ENCODE results near the gene CDAN1.
"Not testable (repeated sequence)": the region's sequence is repeated elsewhere in the genome, so short reads cannot be mapped to it uniquely, and the experiment has no call there.

CDAN1 gene, protein sequence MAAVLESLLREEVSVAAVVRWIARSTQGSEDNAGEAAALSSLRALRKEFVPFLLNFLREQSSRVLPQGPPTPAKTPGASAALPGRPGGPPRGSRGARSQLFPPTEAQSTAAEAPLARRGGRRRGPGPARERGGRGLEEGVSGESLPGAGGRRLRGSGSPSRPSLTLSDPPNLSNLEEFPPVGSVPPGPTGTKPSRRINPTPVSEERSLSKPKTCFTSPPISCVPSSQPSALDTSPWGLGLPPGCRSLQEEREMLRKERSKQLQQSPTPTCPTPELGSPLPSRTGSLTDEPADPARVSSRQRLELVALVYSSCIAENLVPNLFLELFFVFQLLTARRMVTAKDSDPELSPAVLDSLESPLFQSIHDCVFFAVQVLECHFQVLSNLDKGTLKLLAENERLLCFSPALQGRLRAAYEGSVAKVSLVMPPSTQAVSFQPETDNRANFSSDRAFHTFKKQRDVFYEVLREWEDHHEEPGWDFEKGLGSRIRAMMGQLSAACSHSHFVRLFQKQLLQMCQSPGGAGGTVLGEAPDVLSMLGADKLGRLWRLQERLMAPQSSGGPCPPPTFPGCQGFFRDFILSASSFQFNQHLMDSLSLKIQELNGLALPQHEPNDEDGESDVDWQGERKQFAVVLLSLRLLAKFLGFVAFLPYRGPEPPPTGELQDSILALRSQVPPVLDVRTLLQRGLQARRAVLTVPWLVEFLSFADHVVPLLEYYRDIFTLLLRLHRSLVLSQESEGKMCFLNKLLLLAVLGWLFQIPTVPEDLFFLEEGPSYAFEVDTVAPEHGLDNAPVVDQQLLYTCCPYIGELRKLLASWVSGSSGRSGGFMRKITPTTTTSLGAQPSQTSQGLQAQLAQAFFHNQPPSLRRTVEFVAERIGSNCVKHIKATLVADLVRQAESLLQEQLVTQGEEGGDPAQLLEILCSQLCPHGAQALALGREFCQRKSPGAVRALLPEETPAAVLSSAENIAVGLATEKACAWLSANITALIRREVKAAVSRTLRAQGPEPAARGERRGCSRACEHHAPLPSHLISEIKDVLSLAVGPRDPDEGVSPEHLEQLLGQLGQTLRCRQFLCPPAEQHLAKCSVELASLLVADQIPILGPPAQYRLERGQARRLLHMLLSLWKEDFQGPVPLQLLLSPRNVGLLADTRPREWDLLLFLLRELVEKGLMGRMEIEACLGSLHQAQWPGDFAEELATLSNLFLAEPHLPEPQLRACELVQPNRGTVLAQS

DNA sequence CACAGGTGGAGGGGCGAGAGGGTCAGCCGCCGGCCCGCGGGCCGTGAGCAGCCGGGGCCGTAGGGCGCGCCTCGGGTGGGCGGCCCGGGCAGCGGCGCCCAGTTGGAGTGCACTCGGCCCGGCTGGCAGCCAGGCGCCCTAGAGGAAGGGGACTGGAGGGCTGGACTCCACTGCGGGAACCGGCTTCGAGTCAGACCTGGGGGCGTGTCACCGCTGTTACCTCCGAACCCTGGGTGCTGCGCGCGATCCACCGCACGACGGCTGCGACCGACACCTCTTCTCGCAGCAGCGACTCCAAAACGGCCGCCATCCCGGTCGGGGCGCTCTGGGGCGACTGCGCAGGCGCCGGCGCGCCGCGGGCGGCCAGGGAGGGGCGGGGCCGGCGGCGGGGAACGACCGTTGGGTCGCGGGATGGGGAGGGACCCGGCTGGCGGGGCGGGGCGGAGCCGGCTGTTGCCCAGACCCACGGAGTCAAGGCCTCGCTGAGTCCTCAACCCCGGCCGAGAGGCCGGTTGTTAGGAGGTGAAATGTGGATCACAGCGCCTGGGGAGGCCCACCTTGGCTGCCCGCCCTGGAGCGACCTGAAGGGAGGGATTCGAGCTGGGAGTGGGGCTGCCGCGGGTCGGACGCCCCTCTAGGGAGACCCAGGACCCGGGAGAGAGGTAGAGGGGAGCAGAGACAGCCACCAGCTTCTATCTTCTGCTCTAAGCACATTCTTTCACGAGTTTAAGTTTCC, at the start of gene CDAN1:
Gene CDAN1, minus strand, starts transcription at position 336 of the 736 bp plus-strand sequence. Its CDS starts 26 bp downstream, at position 310.
- in situ Hi-C loops (cut with HindIII; ENCODE audit: low pct_ligation_motif_present, low pct_unique_long_range_greater_than_20kb, low sequenced_read_pairs): no loop called here
- DNase-seq: peak; percentile 84

DNA sequence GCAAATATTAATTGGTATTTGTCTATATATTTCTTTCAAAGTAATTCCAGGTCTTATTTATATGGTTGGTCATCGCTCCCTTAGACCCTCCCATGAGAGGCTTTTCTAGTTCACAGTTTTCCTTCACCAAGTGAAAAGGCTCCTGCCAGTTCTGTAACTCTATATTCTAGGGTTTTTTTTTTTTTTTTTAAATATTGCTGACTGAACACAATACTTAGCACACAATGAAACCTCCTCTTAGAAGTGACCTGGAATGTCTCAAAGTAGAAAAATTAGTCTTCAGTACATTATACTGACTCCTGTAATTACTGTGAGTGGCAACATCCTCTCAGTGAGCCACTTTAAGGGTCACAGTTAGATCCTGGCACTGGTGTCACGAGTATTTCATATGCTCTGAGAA, 48.6 kb upstream of the CDAN1 start:
- in situ Hi-C loops (cut with HindIII; ENCODE audit: low pct_ligation_motif_present, low pct_unique_long_range_greater_than_20kb, low sequenced_read_pairs): no loop called here
- DNase-seq: no peak

DNA sequence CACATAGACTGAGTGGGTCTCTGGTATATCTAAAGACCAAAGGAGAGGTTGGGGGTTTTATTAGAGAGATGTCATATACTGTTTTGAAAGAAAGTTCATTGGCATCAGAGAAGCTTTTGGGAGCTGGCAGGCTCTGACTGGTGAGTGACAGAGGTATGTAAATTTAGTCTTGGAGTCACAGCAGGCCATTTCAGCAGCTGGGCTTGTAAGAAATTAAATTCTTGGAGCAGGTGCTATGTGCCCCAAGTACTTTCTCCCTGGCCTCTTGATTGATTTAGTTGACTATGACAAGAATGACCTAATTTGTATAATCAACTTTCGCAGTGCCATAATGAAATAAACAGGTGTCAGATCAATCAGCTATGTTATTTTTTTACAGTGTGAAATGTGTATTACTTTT, 47.8 kb upstream of the CDAN1 start:
- no peak for DNase-seq
- in situ Hi-C loops (cut with HindIII; ENCODE audit: low pct_ligation_motif_present, low pct_unique_long_range_greater_than_20kb, low sequenced_read_pairs): no loop called here

DNA sequence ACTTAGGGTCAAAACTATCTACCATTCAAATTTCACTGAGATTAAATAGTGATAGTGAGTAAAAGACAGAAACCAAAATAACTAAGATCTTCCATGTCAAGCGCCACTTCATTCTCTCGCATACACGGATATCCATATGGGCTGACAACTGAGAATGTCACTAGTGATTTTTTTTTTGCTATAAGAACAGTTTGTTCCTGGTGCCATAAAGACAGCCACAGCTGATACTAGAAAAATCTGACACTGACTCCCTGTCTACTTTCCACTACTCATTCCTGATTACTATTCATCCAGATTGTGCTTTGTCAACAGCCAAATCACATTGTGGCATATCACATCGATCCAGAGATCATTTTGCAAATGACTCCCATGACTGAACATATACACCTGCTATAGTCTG, 45.8 kb upstream of the CDAN1 start:
- in situ Hi-C loops (cut with HindIII; ENCODE audit: low pct_ligation_motif_present, low pct_unique_long_range_greater_than_20kb, low sequenced_read_pairs): no loop called here
- DNase-seq: no peak

DNA sequence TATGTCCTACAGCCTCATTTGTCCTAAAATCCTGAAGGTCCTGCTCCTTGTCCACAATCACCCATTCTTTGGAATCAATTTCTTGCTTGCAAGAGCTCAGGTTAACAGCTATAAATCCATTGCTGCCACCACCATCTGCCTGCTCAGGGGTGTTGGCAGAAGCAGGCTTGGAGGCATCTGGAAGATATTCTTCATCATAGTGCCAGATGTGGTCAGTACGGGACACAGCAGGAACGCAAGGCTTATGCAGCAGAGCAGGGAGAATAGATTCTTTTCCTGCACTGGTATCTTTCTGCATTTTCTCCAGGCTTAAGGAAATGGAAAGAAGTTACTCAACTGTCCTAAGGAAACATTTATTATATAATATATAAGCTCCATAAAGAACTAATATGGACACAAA, 38.5 kb upstream of the CDAN1 start:
- in situ Hi-C loops (cut with HindIII; ENCODE audit: low pct_ligation_motif_present, low pct_unique_long_range_greater_than_20kb, low sequenced_read_pairs): no loop called here

DNA sequence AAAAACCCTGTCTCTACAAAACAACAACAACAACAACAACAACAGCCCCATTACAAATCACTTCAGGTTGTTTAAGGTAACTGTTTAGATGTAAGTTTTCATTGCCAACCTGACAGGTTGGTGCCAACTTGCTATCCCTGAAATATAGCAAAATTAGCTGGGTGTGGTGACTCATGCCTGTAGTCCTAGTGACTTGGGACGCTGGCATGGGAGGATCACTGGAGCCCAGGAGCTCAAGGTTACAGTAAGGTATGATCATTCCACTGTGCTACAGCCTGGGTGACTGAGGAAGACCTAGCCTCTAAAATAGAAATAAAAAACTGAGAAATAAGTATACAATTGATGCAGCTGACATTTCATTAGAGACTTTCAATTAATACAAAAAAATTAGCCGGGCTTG, 36.0 kb upstream of the CDAN1 start:
- in situ Hi-C loops (cut with HindIII; ENCODE audit: low pct_ligation_motif_present, low pct_unique_long_range_greater_than_20kb, low sequenced_read_pairs): no loop called here
- DNase-seq: no peak

More for the DNA sequence above, 38.5 kb upstream of the CDAN1 start:
- no peak for DNase-seq

DNA sequence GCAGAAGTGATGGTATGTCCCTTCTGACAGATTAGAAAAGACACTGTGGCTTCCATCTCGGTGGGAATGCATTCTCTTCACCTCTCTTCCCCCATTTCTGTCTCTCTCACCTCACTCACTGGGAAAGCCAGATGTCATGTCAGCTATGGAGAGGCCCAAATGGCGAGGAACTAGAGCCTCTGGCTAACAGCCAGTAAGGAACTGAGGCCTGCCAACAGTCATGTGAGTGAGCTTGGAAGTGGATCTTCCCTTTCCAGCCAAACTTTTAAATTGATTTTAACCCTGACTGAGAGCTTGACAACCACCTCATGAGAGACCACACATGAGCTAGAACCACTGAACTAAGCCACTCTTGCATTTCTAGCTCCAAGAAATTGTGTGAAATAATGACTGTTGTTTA, 35.2 kb upstream of the CDAN1 start:
- in situ Hi-C loops (cut with HindIII; ENCODE audit: low pct_ligation_motif_present, low pct_unique_long_range_greater_than_20kb, low sequenced_read_pairs): no loop called here
- DNase-seq: no peak

DNA sequence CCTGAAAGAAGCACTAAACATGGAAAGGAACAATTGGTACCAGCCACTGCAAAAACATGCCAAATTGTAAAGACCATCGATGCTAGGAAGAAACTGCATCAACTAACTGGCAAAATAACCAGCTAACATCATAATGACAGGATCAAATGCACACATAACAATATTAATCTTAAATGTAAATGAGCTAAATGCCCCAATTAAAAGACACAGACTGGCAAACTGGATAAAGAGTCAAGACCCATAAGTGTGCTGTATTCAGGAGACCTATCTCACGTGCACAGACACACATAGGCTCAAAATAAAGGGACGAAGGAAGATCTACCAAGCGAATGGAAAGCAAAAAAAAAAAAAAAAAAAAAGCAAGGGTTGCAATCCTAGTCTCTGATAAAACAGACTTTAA, 29.2 kb upstream of the CDAN1 start:
- DNase-seq; in situ Hi-C loops (cut with HindIII; ENCODE audit: low pct_ligation_motif_present, low pct_unique_long_range_greater_than_20kb, low sequenced_read_pairs): not testable (repeated sequence)

DNA sequence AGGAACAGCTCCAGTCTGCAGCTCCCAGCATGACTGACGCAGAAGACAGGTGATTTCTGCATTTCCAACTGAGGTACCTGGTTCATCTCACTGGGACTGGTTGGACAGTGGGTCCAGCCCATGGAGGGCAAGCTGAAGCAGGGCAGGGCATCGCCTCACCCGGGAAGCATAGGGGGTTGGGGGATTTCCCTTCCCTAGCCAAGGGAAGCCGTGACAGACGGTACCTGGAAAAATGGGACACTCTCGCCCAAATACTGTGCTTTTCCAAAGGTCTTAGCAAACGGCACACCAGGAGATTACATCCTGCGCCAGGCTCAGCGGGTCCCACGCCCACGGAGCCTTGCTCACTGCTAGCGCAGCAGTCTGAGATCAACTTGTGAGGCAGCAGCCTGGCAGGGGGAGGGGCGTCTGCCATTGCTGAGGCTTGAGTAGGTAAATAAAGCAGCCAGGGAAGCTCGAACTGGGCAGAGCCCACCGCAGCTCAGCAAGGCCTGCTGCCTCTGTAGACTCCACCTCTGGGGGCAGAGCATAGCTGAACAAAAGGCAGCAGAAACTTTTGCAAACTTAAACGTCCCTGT, 27.3 kb upstream of the CDAN1 start:
- DNase-seq; in situ Hi-C loops (cut with HindIII; ENCODE audit: low pct_ligation_motif_present, low pct_unique_long_range_greater_than_20kb, low sequenced_read_pairs): not testable (repeated sequence)

DNA sequence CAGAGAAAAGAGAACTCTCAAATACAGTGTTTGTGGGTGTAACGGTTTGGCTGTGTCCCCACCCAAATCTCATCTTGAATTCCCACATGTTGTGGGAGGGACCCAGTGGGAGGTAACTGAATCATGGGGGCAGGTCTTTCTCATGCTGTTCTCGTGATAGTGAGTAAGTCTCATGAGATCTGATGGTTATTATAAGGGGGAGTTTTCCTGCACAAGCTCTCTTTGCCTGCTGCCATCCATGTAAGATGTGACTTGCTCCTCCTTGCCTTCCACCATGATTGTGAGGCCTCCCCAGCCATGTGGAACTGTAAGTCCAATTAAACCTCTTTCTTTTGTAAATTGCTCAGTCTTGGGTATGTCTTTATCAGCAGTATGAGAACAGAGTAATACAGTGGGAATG, 24.9 kb upstream of the CDAN1 start:
- DNase-seq; in situ Hi-C loops (cut with HindIII; ENCODE audit: low pct_ligation_motif_present, low pct_unique_long_range_greater_than_20kb, low sequenced_read_pairs): not testable (repeated sequence)

DNA sequence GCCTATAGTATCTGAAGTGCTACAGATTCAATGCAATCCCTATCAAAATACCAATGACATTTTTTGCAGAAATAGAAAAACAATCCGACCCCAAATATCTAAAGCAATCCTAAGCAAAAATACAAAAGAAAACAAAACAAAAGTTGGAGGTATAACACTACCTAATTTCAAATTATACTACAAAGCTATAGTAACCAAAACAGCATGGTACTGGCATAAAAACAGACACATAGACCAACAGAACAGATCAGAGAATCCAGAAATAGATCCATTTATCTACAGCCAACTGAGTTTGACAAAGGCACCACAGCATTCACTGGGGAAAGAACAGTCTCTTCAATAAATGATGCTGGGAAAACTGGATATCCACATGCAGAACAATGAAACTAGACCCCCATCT, 23.8 kb upstream of the CDAN1 start:
- no peak for DNase-seq
- in situ Hi-C loops (cut with HindIII; ENCODE audit: low pct_ligation_motif_present, low pct_unique_long_range_greater_than_20kb, low sequenced_read_pairs): no loop called here

DNA sequence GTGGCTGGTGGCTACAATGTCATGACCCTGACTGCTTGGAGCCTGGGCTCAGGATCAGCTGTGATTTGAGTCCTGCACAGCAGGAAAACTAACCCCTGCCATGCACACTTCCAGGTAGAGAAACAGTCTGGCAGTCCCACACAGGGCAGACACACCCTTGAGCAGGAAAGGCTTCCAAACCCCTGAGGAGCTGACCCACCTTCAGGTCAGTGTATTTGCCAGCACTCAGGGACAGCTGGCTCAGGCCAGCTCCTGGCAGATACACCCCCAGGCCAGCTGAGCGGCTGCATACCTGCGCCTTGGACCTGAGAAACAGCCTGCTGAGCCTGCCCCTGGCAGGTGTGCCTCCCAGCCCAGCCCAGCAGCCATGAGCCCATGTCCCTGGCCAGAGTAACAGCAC, 22.2 kb upstream of the CDAN1 start:
- in situ Hi-C loops (cut with HindIII; ENCODE audit: low pct_ligation_motif_present, low pct_unique_long_range_greater_than_20kb, low sequenced_read_pairs): no loop called here
- no peak for DNase-seq

DNA sequence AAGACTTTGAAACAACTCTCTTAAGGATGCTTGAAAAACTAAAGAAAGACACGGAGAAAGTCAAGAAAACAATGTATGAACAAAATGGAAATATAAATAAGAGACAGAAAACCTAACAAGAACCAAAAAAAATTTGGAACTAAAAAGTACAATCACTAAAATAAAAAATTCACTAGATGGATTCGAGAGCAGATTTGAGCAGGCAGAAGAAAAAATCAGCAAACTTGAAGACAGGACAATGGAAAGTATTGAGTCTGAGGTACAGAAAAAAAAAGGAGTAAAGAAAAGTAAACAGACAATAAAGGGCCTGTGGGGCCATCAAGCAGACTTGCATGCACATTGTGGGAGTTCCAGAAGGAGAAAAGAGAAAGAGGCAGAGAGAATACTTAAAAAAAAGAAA, 13.4 kb upstream of the CDAN1 start:
- DNase-seq: no peak
- in situ Hi-C loops (cut with HindIII; ENCODE audit: low pct_ligation_motif_present, low pct_unique_long_range_greater_than_20kb, low sequenced_read_pairs): no loop called here

DNA sequence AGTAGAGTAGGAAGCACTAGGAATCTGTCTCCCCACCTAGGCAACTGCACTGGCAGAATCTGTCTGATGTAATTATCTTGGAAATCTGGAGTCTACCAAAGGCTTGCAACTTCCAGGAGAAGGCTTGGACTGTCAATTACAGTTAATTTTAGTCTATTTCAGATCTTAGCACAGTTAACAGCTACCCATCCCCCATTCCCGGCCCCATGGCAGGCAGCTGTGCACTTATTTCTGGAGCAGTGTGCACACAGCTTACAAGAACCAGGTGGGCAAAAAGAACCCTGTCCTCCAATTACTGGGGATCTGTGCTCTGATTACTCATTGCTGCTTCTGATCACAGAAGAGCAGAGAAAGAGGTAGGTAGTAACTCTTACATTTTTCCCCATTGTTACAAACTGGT, 12.3 kb upstream of the CDAN1 start:
- in situ Hi-C loops (cut with HindIII; ENCODE audit: low pct_ligation_motif_present, low pct_unique_long_range_greater_than_20kb, low sequenced_read_pairs): no loop called here
- DNase-seq: no peak

DNA sequence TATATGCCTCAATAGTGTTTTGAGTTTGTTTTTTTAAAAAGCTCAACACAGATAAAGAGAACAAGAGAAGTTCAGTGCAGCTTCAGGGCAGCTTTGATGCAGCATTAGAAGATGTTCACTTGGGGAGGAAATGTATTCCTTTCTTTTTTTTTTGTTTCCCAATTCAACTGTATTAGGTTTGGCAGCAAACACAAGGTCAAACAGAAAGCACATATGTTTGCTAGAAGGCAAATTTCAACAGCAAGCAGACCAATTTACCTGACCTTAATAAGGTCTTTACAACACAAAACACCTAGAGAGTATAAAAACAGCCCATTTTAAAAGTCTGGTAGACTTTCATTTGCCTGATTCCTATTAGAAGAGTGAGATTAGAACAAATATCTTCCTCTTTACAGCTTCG, 7.3 kb upstream of the CDAN1 start:
- in situ Hi-C loops (cut with HindIII; ENCODE audit: low pct_ligation_motif_present, low pct_unique_long_range_greater_than_20kb, low sequenced_read_pairs): no loop called here
- no peak for DNase-seq

DNA sequence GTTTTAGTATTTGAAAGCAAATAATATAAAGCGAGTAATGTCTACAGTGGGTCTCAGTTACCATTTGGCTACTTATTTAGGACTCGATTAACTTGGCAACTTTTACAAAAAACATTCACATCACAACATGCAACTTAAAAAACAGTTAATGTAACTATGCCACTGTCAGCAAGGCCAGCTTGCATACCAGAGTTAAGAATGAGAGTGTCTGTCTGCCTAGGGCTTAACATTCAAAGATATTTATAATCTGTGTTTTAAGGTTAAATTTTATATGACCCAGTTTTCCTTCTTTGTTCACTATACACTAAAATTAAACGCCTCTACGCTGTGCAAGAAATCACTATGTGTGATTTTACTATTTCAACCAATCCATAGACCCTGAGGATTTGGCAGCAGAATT, 5.2 kb upstream of the CDAN1 start:
- DNase-seq: no peak
- in situ Hi-C loops (cut with HindIII; ENCODE audit: low pct_ligation_motif_present, low pct_unique_long_range_greater_than_20kb, low sequenced_read_pairs): no loop called here

DNA sequence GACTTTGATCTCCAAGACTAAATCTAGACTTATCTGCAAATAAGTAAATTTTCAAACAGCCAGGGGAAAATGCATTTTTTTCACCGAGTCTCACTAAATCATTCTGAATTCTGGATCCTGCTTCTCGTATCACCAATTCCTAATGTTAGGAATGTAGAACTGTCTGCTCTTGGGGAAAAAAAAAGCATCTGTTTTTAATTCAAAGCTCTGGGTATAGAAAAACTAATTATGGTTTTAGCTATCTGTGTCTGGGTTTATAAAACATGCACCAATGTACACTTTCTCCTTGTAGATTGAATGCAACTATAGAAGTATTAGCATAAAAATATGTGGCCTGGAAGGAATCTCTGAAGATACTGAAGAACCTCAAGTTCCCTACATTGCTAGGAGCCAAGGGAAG, 4.8 kb upstream of the CDAN1 start:
- no peak for DNase-seq
- in situ Hi-C loops (cut with HindIII; ENCODE audit: low pct_ligation_motif_present, low pct_unique_long_range_greater_than_20kb, low sequenced_read_pairs): no loop called here
